ENCODE data around the gene SPON1. TPM values are rescaled to one million over a fixed set of nuclear protein-coding genes. Genes with fewer than 3 reads are reported as not detected.

Gene SPON1
- total and polyA plus RNA-seq, 2 experiments from 2014 or later = 2.9 to 6.4 TPM

DNA sequence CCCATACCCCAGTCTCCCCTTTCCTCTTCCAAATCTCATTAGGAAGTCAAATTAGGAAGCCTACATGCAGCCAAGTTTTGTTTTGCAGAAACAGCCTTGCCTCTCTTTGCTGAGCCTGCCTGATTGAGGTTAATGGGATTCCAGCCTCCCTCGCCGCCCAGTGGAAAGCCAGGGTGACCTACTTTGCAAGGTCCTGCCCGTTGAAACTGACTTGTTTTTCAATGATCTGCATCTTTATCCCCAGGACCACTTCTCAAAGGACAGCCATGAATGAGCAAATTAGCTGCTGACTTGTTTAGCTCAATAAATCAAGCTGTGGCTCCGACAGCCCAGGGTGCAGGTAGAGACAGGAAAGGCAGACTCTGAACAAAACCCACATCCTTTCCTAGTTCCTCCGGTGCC, 286.1 kb downstream of the SPON1 start:
- Histone ChIP-seq H3K27ac (ENCODE audit: low read depth) (no peak overlapping the region), H3K79me2 (replicated peaks; ENCODE audit: insufficient read depth) (no peaks in the 10 kb centered on the region), H3K36me3 (ENCODE audit: insufficient read depth) (no peaks in the 10 kb centered on the region), H3K27me3 (ENCODE audit: insufficient read depth) (no peaks in the 10 kb centered on the region), H4K20me1 (replicated peaks; ENCODE audit: insufficient read depth) (no peaks in the 10 kb centered on the region), H3F3A (replicated peaks; ENCODE audit: low read depth) (no peaks in the 10 kb centered on the region), H3K4me2 (no peak overlapping the region), H2AFZ (no peak overlapping the region; the same call in 1 of the 2 replicates), H3K9me2 (ENCODE audit: insufficient read depth) (0 out of 2 replicates have a peak, but pooled peaks cover 6% of the 10 kb centered on the region), H3K4me1 (ENCODE audit: insufficient read depth) (no peaks in the 10 kb centered on the region), H3K4me3 (no peak overlapping the region)
- DNase-seq (ENCODE audit: low spot score) = peak; percentile 64
- TF ChIP-seq, protein P1, sequence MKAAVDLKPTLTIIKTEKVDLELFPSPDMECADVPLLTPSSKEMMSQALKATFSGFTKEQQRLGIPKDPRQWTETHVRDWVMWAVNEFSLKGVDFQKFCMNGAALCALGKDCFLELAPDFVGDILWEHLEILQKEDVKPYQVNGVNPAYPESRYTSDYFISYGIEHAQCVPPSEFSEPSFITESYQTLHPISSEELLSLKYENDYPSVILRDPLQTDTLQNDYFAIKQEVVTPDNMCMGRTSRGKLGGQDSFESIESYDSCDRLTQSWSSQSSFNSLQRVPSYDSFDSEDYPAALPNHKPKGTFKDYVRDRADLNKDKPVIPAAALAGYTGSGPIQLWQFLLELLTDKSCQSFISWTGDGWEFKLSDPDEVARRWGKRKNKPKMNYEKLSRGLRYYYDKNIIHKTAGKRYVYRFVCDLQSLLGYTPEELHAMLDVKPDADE (IDR thresholded peaks at IDR 0.05) = no peak
- no peak for TF ChIP-seq JUNB (IDR thresholded peaks at IDR 0.05; ENCODE audit: unreplicated experiment)
- TF ChIP-seq, protein P2, sequence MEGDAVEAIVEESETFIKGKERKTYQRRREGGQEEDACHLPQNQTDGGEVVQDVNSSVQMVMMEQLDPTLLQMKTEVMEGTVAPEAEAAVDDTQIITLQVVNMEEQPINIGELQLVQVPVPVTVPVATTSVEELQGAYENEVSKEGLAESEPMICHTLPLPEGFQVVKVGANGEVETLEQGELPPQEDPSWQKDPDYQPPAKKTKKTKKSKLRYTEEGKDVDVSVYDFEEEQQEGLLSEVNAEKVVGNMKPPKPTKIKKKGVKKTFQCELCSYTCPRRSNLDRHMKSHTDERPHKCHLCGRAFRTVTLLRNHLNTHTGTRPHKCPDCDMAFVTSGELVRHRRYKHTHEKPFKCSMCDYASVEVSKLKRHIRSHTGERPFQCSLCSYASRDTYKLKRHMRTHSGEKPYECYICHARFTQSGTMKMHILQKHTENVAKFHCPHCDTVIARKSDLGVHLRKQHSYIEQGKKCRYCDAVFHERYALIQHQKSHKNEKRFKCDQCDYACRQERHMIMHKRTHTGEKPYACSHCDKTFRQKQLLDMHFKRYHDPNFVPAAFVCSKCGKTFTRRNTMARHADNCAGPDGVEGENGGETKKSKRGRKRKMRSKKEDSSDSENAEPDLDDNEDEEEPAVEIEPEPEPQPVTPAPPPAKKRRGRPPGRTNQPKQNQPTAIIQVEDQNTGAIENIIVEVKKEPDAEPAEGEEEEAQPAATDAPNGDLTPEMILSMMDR (conservative IDR thresholded peaks at IDR 0.05; ENCODE audit: low read depth in 2 of 2) = peak; percentile 20 to 55; a peak in 3 of 4 replicates
- no peak for TF ChIP-seq NANOG (IDR thresholded peaks at IDR 0.05; ENCODE audit: borderline replicate concordance)
- TF ChIP-seq ZNF114 (CRISPR knock-in tag; IDR thresholded peaks at IDR 0.05) = no peak
- no peak for TF ChIP-seq POLR2AphosphoS5 (IDR thresholded peaks at IDR 0.05; ENCODE audit: low read depth)
- no peak for TF ChIP-seq CREB1 (CRISPR knock-in tag; IDR thresholded peaks at IDR 0.05; ENCODE audit: low read depth)
- no peak for TF ChIP-seq EZH2 (IDR thresholded peaks at IDR 0.05; ENCODE audit: low read depth, unreplicated experiment)
- TF ChIP-seq ZNF331 (CRISPR knock-in tag; IDR thresholded peaks at IDR 0.05; ENCODE audit: low read depth) = no peak
- TF ChIP-seq, protein P3, sequence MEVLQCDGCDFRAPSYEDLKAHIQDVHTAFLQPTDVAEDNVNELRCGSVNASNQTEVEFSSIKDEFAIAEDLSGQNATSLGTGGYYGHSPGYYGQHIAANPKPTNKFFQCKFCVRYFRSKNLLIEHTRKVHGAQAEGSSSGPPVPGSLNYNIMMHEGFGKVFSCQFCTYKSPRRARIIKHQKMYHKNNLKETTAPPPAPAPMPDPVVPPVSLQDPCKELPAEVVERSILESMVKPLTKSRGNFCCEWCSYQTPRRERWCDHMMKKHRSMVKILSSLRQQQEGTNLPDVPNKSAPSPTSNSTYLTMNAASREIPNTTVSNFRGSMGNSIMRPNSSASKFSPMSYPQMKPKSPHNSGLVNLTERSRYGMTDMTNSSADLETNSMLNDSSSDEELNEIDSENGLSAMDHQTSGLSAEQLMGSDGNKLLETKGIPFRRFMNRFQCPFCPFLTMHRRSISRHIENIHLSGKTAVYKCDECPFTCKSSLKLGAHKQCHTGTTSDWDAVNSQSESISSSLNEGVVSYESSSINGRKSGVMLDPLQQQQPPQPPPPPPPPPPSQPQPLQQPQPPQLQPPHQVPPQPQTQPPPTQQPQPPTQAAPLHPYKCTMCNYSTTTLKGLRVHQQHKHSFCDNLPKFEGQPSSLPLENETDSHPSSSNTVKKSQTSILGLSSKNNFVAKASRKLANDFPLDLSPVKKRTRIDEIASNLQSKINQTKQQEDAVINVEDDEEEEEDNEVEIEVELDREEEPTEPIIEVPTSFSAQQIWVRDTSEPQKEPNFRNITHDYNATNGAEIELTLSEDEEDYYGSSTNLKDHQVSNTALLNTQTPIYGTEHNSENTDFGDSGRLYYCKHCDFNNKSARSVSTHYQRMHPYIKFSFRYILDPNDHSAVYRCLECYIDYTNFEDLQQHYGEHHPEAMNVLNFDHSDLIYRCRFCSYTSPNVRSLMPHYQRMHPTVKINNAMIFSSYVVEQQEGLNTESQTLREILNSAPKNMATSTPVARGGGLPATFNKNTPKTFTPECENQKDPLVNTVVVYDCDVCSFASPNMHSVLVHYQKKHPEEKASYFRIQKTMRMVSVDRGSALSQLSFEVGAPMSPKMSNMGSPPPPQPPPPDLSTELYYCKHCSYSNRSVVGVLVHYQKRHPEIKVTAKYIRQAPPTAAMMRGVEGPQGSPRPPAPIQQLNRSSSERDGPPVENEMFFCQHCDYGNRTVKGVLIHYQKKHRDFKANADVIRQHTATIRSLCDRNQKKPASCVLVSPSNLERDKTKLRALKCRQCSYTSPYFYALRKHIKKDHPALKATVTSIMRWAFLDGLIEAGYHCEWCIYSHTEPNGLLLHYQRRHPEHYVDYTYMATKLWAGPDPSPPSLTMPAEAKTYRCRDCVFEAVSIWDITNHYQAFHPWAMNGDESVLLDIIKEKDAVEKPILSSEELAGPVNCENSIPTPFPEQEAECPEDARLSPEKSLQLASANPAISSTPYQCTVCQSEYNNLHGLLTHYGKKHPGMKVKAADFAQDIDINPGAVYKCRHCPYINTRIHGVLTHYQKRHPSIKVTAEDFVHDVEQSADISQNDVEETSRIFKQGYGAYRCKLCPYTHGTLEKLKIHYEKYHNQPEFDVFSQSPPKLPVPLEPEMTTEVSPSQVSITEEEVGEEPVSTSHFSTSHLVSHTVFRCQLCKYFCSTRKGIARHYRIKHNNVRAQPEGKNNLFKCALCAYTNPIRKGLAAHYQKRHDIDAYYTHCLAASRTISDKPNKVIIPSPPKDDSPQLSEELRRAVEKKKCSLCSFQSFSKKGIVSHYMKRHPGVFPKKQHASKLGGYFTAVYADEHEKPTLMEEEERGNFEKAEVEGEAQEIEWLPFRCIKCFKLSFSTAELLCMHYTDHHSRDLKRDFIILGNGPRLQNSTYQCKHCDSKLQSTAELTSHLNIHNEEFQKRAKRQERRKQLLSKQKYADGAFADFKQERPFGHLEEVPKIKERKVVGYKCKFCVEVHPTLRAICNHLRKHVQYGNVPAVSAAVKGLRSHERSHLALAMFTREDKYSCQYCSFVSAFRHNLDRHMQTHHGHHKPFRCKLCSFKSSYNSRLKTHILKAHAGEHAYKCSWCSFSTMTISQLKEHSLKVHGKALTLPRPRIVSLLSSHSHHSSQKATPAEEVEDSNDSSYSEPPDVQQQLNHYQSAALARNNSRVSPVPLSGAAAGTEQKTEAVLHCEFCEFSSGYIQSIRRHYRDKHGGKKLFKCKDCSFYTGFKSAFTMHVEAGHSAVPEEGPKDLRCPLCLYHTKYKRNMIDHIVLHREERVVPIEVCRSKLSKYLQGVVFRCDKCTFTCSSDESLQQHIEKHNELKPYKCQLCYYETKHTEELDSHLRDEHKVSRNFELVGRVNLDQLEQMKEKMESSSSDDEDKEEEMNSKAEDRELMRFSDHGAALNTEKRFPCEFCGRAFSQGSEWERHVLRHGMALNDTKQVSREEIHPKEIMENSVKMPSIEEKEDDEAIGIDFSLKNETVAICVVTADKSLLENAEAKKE (CRISPR knock-in tag; IDR thresholded peaks at IDR 0.05) = peak; percentile 57; the same call in 1 of the 2 replicates
- TF ChIP-seq STAT1 (IDR thresholded peaks at IDR 0.05; ENCODE audit: unreplicated experiment) = no peak
- Mint-ChIP-seq H3K4me1 (peaks cover 28% of the 10 kb centered on the region), H3K27ac (peak overlapping the region; percentile 68; the same call in 1 of the 2 replicates), H3K27me3 (ENCODE audit: insufficient read depth, low read depth, poor library complexity) (peaks cover 7% of the 10 kb centered on the region), H3K9me3 (no peaks in the 10 kb centered on the region), H3K4me3 (no peak overlapping the region), H3K36me3 (ENCODE audit: low read depth) (no peaks in the 10 kb centered on the region)
- peak; percentile 85 for ATAC-seq
